ENCODE results near the gene MAML3.

Gene MAML3

DNA sequence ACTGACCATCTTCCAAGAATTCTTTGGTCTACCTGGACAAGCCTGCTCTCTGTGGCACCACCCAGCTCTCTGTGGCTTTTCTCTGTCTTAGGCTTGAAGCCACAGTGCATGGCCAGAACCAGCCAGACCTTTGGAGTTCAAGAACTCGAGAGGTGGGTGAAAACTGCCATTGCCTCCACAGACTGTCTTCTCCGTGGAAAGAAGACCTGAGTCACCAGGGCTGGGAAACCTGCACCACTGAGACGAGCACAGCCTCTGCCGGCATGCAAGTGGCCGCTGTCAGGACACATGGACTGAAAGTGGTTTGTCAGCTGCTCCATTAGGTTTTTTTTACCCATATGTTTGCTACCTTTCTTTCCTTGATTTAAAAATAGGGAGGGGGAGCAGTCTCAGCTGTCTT is 413.9 kb downstream of the MAML3 start:
- DNase-seq, result peak; percentile 11

DNA sequence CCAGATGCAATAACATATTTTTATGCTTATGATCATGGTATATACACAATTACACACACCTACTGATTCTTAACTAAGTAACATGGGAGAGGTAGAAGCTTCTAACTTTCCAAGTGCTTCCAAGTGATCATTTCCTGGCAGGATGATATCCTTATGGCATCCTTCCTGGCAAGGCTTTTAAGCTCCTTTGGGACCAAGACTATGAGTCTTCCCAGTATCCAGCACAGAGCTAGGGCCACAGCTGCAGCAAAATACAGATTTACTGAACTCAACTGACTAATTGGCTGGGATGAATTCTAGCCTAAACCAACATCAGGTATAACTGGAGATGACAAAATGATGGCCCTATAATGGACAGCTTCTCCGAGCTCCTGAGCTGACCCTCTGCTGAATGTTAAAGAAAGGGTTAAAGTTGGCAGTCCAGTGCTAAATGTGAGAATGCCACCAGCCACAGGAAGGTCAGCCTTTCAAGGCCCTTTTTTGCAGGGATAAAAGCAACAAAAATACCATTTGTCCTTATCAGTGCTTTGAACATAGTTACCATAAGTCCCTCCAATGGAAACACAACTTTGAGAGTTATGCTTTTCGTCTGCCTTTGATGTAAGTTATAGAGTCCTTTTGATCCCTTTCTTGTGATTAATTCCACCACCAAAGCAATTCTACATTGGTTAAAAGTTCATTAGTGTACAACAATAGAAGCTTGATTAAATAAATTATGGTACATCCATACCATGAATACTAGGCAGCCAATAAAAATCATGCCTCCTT is 415.0 kb downstream of the MAML3 start:
- DNase-seq, result no peak

DNA sequence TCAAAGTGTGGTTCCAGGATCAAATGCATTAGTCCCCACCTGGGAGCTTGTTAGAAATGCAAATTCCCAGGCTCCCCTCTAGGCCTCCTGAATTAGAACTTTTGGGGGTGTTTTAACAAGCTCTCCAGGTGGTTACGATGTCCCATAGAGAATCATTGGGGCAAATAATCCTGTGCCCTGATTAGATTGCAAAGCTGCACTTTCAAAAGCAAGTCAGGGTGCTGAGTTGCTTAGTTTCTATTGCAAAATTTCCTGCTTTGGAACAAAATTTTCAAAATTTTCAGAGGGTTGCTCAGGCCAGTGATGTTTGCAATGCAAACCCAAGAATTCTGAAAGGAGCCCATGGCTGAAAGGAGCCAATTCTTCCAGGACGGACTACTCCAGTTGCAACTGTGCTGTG is 417.3 kb downstream of the MAML3 start:
- no peak for DNase-seq

DNA sequence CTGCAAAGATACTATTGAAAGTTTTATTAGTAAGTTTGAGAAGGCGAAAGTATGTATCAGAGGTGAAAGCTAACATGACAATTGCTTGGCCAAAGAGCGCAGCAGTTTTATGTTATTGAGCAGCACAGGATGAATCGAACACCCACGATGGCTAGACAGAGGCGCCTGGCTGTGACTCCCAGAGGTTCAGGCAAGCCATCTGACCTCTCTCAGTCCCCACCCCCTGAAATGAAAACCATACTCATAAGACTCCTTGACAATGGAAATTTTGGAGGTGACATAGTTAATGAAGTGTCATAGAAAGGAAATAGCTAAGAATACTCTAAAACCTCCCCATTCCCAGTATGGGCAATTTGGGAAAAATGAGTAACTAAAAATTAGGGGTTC is 417.7 kb downstream of the MAML3 start:
- no peak for DNase-seq

DNA sequence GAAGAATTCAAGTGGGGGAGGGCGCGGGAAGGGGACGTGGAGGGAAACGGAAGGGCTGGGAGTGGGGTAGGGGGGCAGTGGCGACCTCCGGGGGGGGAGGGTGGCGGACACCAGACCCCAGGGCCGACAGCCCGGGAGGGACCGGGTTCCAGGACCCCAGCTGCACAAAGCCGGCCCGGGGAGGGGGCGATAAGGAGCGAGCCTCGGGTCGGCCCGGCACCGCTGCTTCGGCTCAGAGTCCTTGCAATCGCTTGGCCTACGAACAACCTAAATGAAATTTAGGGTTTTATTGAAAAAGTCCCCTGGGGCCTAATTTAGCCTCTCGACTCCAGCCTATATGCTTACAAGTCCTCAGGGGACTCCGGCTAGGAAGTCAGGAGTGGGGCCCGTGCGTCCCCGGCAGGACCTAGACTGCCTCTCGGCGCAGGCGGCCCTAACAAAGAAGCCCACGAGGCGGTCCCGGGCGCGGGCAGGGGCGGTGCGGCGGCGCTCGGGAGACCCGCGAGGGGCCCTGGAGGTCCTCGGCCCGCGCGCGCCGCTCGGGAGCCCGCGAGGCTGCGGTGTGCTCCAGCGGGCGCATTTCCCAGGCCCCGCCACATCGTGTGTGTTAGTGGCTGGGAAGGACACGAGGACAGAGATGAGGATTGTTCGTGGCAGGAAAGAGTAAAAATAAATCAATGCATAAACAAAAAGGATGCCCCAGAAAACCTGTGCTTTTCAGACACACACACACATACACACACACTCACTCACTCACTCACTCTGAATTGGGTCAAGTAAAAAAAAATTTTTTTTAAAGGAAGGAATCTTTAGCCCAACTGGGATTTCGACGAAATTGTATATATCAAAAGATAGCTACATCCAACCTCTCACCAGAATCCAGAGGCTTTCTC is 418.4 kb downstream of the MAML3 start:
- DNase-seq, result no peak

DNA sequence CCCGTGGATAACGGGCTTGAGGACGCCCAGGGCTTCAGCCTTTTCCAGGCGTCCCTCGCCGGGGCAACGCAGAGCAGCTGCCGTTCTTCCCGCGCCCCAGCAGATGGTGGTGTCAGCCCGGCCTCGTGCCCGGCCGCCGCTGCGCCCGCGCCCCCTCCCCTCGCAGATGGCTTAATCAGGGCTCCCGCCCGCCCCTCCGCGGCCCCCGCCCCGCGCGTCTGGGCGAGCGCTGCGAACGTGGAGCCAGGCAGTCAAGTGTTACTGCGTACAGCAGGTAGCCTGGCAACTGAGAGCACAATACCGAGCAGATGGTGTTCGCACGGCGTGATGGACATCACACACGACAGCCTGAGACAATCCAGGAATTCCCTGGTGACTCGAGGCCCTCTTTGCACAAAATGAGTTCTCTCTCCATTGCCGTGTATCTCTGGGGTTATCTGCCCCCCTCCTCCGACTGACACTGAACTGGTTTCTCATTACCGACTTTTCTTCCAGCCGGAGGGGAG is 419.1 kb downstream of the MAML3 start:
- peak; percentile 64 for DNase-seq

DNA sequence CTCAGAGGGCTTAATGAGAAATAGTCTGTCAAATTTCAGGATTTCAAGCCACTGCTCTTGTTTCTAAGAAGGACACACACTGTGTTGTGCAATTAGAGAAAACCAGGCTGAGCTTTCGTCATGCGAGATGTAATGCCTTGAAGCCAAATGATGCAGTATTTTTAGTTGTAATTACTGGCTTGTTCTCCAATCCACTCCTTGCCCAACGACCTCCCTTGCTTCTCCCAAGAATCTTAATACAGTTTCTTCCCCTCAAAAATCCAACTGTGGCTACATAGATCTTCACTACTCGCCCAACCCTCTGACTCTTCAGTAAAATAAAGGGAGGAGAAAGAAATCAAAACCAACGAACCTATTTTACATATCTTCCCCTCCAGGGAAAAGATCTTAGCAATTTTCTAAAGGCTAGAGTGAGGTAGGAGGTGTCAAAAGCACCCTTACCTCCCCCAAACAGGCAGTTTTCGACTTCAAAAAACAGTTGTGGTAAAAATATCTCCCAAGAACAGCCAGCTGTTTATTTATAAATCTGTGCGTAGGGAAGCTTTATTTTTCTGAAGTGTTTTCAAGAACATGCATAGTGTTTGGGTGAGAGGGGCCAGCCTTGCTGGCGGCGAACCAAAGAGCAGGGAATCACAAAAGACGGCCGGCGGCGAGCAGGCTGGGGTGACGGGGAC is 419.6 kb downstream of the MAML3 start:
- DNase-seq, result no peak

DNA sequence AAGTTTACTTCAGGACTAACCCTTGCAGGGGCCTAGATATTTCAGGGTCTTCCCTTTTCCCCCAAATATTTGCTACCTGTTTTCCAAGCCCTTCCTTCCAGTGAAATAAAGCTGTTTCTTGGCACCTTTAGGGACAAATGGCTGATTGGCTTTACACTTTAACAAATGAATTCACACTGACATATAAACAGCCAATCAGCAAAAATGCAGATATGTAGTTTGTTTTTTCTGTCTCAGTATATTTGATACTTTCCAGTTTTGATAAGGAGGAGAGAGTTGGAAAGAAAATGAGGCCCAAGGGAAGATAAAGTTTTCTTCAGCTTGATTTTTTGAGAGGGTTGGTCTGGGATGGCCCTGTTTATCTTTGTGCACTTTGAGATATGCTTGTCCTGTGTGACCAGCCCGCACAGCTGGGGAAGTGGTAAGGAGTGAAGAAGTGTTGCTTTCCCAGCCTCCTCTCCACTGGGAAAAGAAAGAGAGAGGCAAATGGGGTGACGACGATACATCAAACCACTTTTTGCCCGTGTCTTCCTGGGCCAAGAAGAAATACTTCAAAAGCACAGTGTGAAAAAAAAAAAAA is 420.9 kb downstream of the MAML3 start:
- DNase-seq, result no peak

DNA sequence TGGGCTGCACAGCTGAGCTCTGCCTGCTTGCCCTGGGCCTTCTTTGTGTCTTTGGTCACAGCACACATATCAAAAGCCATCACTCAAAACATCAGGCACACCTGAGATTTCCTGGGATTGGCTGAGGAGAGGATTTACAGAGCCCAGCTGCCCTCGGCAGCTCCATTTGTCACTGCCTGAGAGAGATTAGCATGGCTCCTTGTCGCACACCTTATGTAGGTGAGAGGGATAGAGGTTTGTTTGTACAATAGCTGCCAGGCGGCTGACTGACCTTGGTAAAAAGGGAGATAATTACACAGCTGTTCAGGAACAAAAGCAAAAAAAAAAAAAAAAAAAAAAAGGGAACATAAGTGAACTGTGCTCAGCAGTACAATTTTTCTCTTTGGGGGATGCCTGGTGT is 425.1 kb downstream of the MAML3 start:
- no peak for DNase-seq

DNA sequence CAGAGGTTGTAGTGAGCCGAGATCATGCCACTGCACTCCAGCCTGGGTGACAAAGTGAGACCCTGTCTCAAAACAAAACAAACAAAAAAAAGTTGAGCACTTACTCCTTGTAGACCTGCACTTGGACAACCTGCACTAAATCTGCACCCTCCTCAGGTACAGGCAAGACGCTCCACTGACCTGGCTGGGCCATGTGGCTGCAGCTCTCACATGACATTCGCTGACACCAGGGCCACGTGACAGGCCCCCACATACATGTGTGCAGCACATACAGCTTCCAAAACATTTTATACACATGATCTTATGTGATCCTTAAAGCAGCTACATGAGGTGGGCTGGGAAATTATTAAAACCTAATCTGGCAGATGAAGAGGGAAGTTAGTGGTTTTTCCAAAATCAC is 425.8 kb downstream of the MAML3 start:
- DNase-seq, result no peak

DNA sequence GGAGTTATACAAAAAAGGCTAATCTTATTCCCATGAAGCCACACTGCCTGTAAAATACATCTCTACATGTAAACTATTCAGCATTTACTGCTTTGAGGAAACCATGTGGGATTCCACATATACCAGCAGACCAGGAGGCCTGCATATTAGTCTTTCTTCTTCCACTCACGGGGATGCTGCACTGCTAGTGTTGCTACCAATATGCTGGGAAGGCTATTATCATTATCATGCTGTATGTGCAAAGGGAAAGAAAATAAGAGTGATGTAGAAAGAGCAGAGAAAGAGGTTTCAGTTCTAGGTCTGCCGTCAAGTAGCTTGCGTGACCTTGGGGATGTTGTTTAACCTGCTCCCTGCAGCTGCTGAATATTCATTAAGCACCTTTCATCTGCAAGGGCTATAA is 427.4 kb downstream of the MAML3 start:
- no peak for DNase-seq

DNA sequence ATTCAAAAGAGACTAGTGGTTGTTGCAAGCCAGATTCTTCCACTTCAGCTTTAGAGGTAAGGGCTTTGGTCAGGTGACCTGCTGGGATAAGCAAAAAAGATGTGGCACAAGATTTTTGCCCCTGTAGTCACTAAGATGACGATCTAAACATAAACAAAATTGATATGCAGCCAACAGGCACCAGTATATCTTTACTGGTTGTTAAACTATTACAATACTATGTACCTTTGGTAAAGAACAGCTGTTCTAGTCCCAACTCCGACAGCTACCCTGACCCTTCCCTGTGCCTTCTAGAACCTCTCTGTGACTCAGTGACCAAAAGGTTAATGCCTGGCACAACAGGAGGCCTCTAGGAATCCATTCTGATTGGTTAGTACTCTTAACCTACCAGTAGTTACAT is 428.7 kb downstream of the MAML3 start:
- DNase-seq, result no peak

DNA sequence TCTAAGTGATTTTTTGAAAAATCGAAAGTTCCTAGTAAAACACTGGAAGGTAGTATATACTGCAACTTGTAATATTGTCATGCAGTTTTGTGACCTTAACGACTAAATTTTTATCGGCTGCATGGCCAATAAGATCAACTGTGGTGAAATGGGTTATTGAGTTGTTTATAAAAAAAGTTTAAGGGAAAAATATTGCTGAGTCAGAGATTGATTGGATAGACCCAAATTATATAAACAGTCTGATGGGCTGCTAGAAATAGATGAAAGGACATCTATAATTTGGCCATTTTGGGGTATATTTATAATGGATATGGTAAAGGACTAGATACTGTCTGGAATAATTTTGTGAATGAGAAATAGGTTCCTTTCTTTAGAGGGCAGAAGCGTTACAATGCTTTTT is 432.2 kb downstream of the MAML3 start:
- no peak for DNase-seq

DNA sequence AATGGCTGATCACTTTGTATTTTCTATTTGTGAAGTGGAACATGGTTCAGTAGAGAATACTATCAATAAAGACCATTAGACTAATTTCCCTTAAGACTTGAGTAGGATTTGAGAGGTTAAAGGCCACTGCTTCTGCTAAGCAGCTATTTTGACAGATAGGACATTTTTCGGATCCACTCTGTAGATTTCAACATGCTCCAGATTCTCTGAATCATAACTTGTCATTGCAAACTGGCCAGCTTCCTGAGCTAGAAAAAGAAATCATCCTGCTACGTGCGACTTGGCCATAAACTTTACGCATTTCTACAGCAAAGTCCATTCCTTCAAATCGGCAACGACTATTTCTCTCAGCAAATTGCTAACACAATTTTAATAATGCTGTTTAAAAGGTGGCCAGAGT is 433.2 kb downstream of the MAML3 start:
- no peak for DNase-seq

DNA sequence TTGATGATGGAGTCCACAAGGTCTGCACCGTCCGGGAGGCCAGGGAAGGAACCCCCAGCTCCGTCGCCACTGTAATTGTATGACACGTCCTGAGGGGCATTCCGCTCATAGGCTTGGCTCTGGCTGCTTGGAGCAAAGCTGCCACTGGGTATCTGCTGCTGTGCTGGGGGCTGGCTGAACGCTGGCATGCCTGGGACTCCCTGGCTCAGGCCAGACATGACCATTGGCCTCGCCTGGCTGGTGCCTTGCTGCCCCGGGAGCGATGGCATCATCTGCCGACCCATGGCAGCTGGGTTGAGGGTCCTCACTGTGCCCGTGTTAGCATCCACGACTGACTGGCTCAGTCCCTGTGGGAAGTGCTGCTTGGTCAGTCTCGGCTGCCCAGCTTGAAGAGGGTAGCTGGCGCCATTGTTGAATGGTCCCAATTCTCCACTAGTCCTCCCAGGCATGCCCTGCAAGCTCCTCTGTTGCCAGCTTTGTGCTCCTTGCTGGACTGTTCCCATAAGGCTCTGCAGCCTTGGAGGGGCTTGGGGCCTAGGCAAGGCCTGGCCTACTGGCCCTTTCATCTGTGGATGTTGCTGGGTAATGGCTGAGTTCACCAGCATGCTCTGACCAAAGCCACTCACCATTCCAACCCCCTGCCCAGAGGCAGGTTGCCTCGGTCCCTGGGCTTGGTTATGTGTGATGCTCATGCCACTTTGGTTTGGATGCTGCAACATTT is 434.4 kb downstream of the MAML3 start:
- no peak for DNase-seq

DNA sequence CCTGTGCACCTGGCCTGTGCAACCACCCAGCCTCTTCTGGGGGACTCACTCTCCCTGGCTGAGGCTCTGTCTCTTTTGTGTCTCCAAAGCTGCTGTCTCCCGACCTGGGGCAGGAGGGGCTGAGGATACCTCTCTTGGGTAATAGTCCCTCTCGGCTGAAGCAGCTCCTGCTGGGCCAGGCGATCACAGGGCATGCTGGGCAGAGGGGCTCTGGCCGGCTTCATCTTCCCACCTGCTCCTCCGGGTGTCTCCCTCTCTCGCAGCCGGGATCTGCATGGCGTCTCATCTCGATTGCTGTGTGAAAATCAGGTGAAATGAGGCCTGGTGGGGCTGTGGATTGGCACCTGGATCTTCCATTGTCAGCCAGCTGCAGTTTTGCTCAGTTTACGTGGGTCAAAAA is 435.2 kb downstream of the MAML3 start:
- DNase-seq, result no peak

DNA sequence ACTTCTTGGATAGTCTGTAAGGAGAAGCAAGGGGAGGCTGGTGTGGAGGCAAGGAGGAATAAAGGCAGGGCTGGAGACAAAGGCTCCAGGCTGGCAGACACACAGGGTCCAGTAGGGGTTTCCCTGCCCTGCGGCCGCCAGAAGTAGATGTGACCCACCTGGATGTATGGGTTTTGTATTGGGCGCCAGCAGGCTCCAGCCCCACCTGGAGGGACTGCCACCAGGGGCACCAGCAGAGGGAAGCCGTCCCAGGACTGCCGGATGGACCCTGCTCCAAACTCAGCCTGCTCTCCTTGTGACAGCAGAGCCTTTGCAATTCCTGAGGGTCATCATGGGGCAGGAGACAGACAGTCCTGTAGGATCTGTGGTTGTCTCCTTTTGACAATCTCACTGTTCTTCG is 435.6 kb downstream of the MAML3 start:
- DNase-seq, result no peak

DNA sequence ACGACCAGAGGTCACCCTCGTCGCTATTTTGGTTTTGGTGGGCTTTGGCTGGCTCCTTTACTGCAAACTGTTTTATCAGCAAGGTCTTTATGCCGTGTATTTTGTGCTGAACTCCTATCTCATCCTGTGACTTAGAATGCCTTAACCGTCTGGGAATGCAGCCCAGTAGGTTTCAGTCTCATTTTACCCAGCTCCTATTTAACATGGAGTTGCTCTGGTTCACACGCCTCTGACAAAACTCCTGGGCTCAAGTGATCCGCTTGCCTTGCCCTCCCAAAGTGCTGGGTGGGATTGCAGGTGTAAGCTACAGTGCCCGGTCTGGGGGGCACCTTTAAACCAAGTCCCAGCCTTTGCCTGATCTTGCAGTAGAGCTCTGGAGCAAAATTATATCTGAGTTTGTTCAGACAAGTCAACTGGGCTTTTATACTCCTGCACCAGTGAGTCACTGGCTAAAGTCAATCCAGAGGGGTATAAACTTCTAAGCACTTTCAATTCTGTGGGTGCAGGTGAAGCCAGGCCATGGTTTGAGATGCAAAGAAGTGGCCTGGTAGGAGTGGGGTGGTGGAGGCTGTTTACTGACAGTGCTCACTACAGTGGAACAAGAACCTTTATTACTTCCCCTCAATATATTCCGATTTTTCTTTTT is 438.1 kb downstream of the MAML3 start:
- DNase-seq, result no peak

DNA sequence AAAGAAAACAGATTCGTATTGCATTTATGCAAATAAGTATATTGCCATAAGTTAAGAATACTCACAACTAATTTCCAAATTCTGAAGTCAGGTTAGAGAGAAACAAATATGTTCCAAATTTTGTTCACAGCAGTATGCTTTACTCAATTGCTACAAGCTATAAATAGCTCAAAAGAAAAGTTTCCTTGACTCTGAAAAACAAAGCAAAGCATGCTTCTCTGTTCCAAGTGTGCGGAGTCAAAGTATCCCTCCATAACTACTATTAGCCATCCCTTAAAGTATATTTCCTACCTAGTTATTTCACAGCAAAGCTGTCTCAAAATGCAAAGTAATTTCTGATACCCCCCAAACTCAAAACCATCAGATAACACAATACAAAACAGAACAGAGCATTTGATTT is 441.1 kb downstream of the MAML3 start:
- no peak for DNase-seq

DNA sequence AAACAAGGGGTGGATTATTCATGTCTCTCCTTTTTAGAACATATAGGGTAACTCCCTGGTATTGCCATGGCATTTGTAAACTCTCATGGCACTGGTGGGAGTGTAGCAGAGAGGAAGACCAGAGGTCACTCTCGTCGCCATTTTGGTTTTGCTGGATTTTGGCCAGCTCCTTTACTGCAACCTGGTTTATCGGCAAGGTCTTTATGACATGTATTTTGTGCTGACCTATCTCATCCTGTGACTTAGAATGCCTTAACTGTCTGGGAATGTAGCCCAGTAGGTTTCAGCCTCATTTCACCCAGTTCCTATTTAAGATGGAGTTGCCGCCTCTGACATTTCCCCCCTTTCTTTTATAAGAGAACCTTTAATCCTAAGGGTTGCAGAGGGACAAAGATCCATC is 442.5 kb downstream of the MAML3 start:
- no peak for DNase-seq

DNA sequence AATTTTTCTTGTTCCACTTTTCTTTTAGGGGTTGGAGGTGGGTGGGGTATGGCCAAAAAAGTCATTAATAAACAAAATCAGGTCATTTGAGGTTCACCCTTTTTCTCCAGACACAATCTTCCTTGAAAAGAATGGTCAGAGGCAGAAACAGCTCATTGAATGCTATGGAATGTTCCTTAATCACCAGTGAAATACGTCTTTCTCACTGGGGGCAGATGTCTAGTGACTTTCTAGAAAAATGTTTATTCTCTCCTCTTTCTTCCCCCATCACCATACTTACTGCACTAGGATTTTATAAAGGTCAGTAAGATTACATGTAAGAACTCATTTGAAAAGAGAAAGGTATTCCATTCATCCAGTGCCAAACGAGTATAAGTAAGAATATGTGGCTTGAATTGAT is 443.9 kb downstream of the MAML3 start:
- DNase-seq, result no peak

DNA sequence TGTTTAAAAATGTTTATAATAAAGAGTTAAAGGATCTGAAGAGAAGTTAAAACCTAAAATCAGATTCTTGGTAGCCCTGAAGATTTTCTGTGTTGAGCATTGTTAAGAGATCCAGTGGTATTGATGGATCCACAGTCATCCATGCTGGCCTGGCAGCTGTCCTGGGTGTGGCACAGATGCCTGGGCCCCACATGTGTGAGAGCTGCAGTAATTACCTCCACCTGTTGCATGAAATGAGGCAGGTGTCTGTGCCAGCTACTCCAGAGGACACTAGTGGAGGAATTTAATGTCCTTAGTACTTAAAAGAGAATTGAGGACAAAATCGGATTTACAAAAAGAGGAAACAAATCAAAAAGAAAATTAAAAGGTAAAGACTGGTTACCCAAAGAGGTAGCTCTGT is 444.3 kb downstream of the MAML3 start:
- no peak for DNase-seq
